ENCODE measurements around the gene TRERF1. TPM values are rescaled to one million over a fixed set of nuclear protein-coding genes. Genes with fewer than 3 reads are reported as not detected.

Gene TRERF1
- total and polyA plus RNA-seq, 2 of the 4 experiments (the other 2 are of a cell fraction) = 6.3 to 9.9 TPM

GRCh38 chr6:42428326-42429041 is 23.2 kb downstream of the TRERF1 start:
- Histone ChIP-seq H2AK9ac (replicated peaks; ENCODE audit: low read depth, low read length, poor library complexity) (no peak overlapping the region), H3K27me3 (ENCODE audit: control insufficient read depth, insufficient read depth, low read length) (no peaks in the 10 kb centered on the region), H2AK5ac (ENCODE audit: low read depth, low read length) (no peak overlapping the region), H4K5ac (ENCODE audit: low read depth, low read length) (no peak overlapping the region), H2BK5ac (ENCODE audit: low read depth, low read length, poor library complexity, severe bottlenecking) (peak overlapping the region; percentile 16), H2AFZ (replicated peaks; ENCODE audit: low read length, poor library complexity) (no peak overlapping the region), H2BK120ac (ENCODE audit: low read depth, low read length) (no peak overlapping the region), H3K4ac (ENCODE audit: low read depth, low read length) (peak overlapping the region; percentile 41), H3K9me3 (ENCODE audit: control insufficient read depth, insufficient read depth, low read length) (peaks cover under 1% of the 10 kb centered on the region; the same call in 1 of the 2 replicates), H3K36me3 (ENCODE audit: control insufficient read depth, insufficient read depth, low read length) (peaks cover 1% of the 10 kb centered on the region), H3K4me1 (ENCODE audit: control insufficient read depth, insufficient read depth, low read length) (peaks cover 13% of the 10 kb centered on the region), H2BK20ac (ENCODE audit: low read depth, low read length) (no peak overlapping the region), H3K56ac (ENCODE audit: extremely low read depth, insufficient read depth, low read length) (no peak overlapping the region), H3K9ac (ENCODE audit: low read depth, low read length) (no peak overlapping the region), H3K9me1 (ENCODE audit: insufficient read depth, low read length) (peaks cover 13% of the 10 kb centered on the region), H3K4me2 (ENCODE audit: low read depth, low read length) (no peak overlapping the region), H4K91ac (ENCODE audit: insufficient read depth, low read depth, low read length) (no peak overlapping the region), H3K14ac (replicated peaks; ENCODE audit: low read depth, low read length) (peak overlapping the region; percentile 46), H3K23ac (ENCODE audit: low read depth, low read length) (0 out of 2 replicates have a peak overlapping the region, but pooled peaks have one; percentile 28), H4K8ac (ENCODE audit: low read depth in 2 of 2, low read length in 2 of 2) (peak overlapping the region; percentile 44 to 50; a peak in 2 of 4 replicates), H3K4me3 (ENCODE audit: insufficient read depth, low read depth, low read length) (no peak overlapping the region), H3K27ac (ENCODE audit: insufficient read depth, low read length) (peak overlapping the region; percentile 27; the same call in 1 of the 2 replicates), H3K18ac (ENCODE audit: low read depth, low read length) (no peak overlapping the region), H4K20me1 (ENCODE audit: insufficient read depth, low read length) (peaks cover 35% of the 10 kb centered on the region; the same call in 1 of the 2 replicates), H2BK15ac (ENCODE audit: low read depth, low read length) (no peak overlapping the region), H3K79me1 (ENCODE audit: low read depth in 1 of 2, low read length in 2 of 2) (peaks cover 64 to 78% of the 10 kb centered on the region in 2 experiments)
- ChIA-PET POLR2A (ENCODE audit: unreplicated experiment) (interaction anchor here (0.6 kb wide), 2 partner anchors 23 to 142 kb away, joined by 3 read pairs; partner anchors contain the start of gene TRERF1), CTCF (no interaction called here)
- intact Hi-C loops (cut with micrococcal nuclease) (no loop called here), in situ Hi-C loops (cut with MboI; ENCODE audit: low sequenced_read_pairs) (no loop called here), dilution Hi-C loops (cut with HindIII; ENCODE audit: low sequenced_read_pairs, unreplicated experiment) (no loop called here)
- TF ChIP-seq RFX5 (IDR thresholded peaks at IDR 0.05; ENCODE audit: low read depth, low read length) (no peak), RCOR1 (IDR thresholded peaks at IDR 0.05; ENCODE audit: insufficient replicate concordance, low read length) (no peak), CTCF (conservative IDR thresholded peaks at IDR 0.05; ENCODE audit: low read depth, low read length) (no peak), RAD21 (IDR thresholded peaks at IDR 0.05; ENCODE audit: low read length) (no peak), CEBPB (IDR thresholded peaks at IDR 0.05; ENCODE audit: low read depth, low read length) (no peak), CHD1 (IDR thresholded peaks at IDR 0.05; ENCODE audit: low read depth, low read length) (no peak)
- 60% methylated on average over 1 of the region's 7 CpGs; no CpG with 5 or more reads in 1 of the 2 experiments for WGBS, 2 experiments (ENCODE audit: extremely low coverage in 2 of 2, insufficient read length in 1 of 2)
- no TSS peak for BruUV-seq (replicated peaks)
- peak; percentile 84 for ATAC-seq (ENCODE audit: low read depth)
- peak; percentile 21 for DNase-seq

Data from IMR-90 (cell line).